Stimulated activated CD4-positive, alpha-beta T cell treated with anti-CD3 and anti-CD28 coated beads, TNF-alpha, amount 100 ng/mL, for 4 hours (primary cell): ENCODE results near the gene KLHL21.
A peak's percentile ranks its signal among the peaks of the same experiment; 100 is the strongest.

Experiments
- DNase-seq, 3 experiments: peaks; one replicate each; pipeline ENCODE4 v3.0.0-alpha.2; 2020; ENCODE audit warnings: low read depth in 3 of 3

KLHL21 gene

DNA sequence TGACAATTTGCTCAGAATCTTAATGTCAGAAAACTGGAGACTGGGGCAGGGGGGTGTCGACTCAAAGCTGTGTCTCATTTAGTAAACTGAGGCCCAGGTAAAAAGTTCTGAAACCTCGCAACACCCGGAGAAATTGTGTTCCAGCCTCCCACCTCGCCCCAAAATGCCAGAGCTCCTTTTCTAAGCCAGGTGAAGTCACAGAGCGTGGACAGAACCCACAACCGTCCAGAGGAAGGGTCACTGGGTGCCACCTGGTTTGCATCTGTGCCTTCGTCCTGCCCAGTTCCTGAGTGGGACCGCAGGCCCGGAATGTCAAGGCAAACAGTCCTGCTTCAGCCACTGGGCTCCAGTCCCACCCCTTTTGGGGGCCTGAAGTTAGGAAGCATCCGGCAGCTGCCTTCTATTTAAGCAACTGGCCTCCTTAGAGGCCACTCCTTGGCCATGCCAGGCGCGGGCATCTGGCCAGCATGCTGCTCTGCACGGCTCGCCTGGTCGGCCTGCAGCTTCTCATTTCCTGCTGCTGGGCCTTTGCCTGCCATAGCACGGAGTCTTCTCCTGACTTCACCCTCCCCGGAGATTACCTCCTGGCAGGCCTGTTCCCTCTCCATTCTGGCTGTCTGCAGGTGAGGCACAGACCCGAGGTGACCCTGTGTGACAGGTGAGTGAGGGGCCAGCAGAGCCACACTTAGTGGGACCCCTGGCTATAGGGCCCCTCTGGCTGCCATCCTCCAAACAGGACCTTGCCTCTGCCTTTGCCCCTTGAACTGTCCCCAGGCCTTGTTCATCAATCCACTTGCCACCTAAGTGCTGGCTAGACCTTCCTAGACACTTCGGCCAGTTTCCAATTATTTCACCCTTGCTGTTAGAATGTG is 47.5 kb downstream of the KLHL21 start, which contains the start of gene TAS1R1:
TAS1R1 (plus strand) TSS at position 401 of the 872 bp plus-strand sequence; CDS start at position 468, 67 bp downstream.
- DNase-seq, result no peak

DNA sequence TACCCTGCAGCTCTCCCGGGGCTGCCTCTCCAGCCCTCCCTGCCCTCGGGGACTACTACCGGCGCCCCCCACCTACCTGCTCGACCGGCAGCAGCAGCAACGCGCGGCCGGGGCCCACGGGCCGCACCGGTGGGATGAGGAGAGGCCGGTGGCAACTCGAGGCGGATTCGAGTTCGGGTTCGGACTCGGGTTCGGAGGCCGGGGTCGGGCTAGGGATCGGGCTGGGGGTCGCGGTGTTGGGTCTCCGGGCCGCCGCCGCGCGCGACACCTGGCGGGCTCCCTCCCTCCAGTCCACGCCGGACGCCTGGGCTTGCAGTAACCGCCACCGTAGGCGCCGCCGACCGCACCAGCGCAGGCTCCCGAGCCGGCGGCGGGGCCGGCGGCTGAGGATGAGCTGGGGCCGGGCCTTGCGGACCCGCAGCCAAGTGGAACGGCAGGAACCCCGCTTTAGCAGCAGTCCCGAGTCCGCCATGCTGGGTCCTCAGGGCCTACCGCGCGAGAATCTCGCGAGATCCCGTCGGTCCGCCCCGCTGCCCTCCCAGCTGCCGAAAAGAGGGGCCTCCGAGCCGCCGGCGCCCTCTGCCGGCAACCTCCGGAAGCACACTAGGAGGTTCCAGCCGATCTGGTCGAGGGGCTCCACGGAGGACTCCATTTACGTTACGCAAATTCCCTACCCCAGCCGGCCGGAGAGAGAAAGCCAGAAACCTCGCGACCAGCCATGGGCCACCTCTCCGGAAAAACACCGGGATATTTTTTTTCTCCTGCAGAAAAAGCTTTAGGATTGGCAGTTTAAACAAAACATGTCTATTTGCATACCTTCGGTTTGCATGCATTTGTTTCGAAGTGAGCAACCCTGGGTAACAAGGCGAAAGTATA is 48.4 kb downstream of the KLHL21 start, which contains the start of gene NOL9:
NOL9 (minus strand) TSS at position 483 of the 876 bp plus-strand sequence; CDS start at position 472, 11 bp downstream.
- DNase-seq, result peak; percentile 88 to 93 (median 89)

DNA sequence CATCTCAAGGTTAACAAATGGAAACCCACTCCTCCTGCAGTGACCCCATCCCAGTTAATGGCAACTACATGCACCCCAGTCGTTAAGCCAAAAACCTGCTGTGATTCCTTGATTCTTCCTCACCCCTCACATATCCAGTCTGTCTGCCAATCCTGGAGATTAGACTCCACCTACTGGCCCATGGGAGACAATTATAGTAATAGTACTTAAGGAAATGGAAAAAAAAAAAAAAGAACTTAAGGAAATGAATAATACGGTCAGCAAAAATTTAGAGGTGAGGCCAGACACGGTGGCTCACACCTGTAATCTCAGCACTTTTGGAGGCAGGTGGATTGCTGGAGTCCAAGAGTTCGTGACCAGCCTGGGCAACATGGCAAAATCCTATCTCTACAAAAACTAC is 55.4 kb downstream of the KLHL21 start:
- DNase-seq, result no peak

DNA sequence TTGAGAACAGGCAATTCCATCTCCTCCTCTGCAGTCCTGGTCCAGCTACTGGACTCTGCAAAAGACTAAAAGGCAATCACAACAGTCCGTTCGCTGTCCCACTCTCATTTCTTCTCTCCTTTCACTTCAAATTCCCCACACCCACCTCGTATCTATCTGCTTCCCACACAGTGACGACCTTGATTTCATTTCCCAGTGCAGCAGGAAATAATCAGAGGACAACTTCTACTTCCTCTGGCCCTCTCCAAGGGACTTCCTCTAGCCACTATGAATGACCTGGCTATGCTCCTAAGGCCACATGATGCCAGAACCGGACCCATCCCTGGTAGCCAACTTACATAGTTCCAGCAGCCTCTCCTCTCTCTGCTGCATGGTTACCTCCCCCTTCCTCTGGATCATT is 56.3 kb downstream of the KLHL21 start:
- DNase-seq, result no peak

DNA sequence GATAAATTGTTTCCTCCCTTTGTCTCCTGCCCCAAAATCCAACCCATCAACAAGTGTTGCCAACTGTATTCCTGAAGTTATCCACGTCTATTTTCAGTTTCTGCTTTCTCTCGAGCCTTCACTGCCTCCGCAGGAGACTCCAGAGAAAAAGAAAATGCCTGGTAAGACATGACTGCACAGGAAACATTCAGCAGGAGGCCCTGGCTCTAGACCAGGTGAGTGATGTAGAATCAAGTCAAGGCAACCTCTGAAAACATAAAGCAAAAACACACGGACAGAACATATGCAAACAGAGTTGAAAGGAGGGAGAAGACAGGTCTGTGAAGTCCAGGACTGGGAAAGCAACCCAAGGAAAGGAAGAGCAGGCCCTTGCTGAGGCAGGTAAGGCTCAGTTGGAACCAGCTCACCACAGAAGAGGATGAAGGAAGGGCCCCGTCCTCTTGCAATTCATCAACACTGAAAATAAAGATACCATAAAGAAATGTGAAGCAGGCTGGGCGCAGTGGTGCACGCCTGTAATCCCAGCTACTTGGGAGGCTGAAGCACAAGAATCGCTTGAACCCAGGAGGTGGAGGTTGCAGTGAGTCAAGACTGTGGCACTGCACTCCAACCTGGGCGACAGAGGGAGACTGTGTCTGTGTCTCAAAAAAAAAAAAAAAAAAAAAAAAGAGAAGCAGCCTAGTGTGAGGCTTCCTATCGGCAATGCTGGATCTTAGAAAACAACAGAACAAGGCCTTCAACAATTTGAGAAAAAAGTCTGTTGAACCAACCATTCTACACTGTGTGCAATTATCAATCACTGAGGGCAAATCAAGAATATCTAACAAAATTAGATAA is 57.2 kb downstream of the KLHL21 start:
- DNase-seq, result no peak

DNA sequence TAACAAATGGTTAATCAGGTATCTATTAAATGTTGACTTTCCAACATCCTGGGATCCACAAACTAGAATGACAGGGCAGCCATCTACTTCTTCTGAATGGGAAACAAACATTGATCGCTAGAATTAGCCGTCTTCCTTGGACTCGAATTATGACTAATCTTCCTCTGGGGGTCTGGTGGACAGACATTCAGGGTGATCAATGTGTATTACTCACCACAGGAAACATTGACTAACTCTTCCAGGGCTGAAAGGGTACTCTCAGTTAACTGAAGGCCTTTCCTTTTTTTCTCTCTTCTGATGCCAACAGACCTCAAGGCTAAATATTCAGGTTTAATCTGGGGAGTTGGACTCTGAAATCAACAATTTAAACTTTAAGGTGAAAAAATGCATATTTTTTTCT is 57.8 kb downstream of the KLHL21 start:
- no peak for DNase-seq
